ENCODE data around the gene CAPN8.

DNA sequence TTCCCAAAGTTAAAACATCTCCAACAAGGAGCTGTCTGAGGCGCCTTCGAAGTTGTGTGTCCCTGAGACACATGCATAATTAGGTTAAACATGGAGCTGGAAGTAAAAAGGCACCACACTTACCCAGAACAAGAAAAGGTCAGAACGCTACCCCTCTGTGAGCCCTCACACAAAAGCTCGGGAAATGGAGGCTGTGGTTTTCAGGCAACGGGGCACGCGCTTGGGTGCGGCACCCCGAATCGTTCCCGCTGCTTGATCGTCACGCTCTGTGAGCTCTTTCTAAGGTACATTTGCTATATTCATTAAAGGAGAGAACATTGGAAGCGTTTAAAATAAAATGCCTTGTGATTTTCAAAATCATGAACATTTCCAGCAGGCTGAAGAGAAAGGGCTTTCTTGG is 12.5 kb downstream of the CAPN8 start:
- TF ChIP-seq, protein P1, sequence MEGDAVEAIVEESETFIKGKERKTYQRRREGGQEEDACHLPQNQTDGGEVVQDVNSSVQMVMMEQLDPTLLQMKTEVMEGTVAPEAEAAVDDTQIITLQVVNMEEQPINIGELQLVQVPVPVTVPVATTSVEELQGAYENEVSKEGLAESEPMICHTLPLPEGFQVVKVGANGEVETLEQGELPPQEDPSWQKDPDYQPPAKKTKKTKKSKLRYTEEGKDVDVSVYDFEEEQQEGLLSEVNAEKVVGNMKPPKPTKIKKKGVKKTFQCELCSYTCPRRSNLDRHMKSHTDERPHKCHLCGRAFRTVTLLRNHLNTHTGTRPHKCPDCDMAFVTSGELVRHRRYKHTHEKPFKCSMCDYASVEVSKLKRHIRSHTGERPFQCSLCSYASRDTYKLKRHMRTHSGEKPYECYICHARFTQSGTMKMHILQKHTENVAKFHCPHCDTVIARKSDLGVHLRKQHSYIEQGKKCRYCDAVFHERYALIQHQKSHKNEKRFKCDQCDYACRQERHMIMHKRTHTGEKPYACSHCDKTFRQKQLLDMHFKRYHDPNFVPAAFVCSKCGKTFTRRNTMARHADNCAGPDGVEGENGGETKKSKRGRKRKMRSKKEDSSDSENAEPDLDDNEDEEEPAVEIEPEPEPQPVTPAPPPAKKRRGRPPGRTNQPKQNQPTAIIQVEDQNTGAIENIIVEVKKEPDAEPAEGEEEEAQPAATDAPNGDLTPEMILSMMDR (IDR thresholded peaks at IDR 0.05): no peak
- TF ChIP-seq POLR2A (IDR thresholded peaks at IDR 0.05): no peak

Data from uterus (tissue), 2 donors.